ENCODE data around the gene SRRM5. TPM values are rescaled to one million over a fixed set of nuclear protein-coding genes. Genes with fewer than 3 reads are reported as not detected.

Gene SRRM5, protein sequence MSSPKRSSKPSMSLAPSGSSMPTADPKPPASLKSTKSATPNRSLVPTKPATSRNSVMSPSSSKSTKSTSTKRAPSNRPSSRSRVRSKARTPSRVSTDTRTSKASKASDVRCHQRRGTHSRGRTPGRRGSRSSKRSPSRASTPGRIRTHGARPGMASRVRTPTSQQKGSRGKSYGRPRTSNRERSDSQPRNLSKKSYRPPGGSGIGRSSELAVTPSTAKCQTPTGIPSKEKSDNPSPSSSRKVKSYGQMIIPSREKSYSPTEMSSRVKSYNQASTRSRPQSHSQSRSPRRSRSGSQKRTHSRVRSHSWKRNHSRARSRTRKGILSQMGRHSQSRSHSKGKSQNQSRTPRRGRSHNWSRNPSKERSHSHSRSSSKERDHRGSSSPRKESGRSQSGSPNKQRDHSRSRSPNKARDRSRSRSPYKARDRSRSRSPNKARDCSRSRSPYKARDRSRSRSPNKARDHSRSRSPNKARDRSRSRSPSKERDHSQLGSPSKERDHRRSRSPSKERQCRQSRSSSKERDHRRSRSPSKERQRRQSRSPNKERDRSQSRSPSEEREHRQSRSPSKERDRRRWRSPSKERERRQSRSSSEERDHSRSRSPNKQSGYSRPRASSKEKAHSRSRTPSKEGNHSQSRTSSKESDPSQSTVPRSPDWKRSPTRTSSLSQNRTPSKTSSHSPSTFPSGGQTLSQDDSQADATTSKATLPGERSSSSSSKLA
- total RNA-seq, result under 1 TPM; 0.08 to 0.40 TPM

DNA sequence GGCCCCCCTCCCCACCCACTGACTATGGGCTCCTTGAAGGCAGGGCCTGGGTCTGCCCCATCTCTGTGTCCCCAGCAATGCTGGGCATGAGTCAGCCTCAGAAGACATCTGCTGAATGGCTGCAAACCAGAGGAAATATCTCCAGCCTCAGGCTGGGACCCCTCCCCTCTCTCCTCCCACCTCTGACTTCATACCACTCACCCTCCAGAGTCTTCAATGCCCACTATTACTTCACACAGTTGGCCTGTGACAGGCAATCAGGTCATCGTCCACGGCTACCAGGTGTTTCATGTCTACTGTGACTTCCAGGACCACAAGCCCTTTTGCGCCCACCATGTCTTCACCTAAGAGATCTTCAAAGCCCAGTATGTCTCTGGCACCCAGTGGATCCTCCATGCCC lies at the start of gene SRRM5:
SRRM5 (plus strand) TSS at position 301 of the 400 bp plus-strand sequence; CDS start at position 335, 34 bp downstream.
- POLR2A ChIA-PET, result no interaction called here
- CTCF ChIA-PET, result no interaction called here

DNA sequence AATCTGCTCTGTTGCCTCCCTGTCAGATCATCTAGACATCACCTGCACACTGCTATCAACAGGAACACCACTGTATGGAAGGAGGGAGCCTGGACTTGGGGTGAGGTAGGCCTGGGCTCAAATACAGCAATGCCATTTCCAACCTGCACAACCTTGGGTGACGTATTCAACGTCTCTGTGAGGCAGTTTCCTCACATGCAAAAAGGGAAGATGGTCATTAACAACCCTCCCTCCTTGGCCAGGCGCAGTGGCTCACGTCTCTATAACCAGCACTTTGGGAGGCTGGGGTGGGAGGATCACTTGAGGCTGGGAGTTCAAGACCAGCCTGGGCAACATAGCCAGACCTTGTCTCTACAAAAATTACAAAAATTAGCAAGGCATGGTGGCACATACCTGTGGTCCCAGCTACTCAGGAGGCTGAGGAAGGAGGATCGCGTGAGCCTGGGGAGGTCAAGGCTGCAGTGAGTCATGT lies 49.6 kb upstream of the SRRM5 start:
- ChIA-PET CTCF (interaction anchor here (1.9 kb wide), 1 partner anchor 33 kb away, joined by 8 read pairs; the partner anchor contains the start of gene IRGQ), POLR2A (interaction anchor here (0.6 kb wide), 1 partner anchor 58 kb away, joined by 4 read pairs; no protein-coding TSS in a partner anchor)

DNA sequence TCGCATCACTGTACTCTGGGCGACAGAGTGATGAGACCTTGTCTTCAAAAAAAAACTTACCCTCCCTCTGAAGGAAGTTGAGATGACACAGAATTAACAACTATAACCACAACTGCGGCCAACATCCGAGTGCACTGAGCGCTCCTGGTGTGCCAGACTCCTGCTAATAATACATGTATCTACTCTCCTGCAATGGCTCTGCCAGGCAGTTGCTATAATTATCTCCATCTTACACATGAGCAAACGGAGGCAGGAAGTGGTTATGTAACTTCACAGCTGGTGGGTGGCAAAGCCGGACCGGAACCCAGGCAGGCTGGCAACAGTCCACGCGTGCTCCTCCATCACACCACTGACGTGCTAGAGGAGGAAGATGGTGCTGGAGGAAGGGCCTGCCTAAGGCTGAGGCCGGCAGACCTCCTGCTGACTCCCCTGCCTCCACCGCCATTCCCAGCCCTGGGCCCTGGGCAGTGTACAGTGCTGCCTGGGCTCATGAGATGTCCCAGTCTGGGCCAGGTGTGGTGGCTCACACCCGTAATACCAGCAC lies 49.1 kb upstream of the SRRM5 start:
- ChIA-PET POLR2A (interaction anchor here (0.6 kb wide), 1 partner anchor 59 kb away, joined by 4 read pairs; no protein-coding TSS in a partner anchor), CTCF (interaction anchor here (1.9 kb wide), 1 partner anchor 32 kb away, joined by 8 read pairs; the partner anchor contains the start of gene IRGQ)

DNA sequence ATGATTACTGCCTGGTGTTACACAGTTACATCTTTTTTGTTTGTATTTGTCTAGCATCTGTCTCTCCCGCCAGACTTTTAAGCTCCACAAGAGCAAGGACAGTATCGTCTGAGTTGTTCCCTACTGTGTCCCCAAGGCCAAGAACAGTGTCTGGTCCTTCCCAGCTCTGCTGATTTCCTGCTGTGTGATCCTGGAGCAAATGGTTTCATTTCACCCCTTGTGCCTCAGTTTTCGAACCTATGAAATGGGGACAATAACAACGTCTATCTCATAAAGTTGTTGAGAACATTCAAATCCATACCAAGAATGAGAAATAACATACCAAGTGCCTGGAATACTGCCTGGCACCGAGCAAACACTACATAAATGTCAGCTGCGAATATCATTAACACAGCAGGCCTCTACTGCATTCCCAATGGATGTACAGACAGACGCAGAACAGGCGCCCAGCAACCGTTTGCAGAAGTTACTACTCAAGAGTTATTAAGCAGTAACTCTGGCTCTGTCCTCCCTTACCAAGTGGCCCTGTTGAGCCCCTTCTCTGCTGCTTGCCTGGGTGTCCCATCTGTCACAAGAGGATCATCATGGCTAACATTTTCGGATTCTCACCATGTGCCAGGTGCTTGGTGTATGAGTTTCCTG lies 48.0 kb upstream of the SRRM5 start:
- CTCF ChIA-PET, result interaction anchor here (0.9 to 2.7 kb wide), 2 partner anchors 8 to 31 kb away, joined by 3 to 10 read pairs; no protein-coding TSS in a partner anchor
- POLR2A ChIA-PET, result interaction anchor here (0.8 kb wide), 1 partner anchor 11 kb away, joined by 3 read pairs; the partner anchor contains the start of genes PINLYP and XRCC1

DNA sequence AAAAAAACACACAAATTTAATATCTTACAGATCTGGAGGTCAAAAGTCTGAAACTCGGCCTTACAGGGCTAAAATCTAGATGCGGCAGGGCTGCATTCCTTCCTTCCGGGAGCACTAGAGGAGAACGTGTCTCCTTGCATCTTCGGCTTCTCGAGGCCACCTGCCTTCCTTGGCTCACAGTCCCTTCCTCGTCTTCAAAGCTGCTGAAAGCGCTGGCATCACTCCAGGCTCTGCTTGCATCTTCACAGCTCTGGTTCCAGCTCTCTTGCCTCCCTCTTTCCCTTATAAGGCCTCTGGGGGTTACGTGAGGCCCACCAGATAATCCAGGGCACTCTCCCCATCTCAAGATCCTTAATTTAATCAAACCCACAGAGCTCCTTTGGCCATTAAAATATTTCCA lies 47.1 kb upstream of the SRRM5 start:
- ChIA-PET POLR2A (no interaction called here), CTCF (interaction anchor here (0.6 to 2.7 kb wide), 2 partner anchors 9 to 44 kb away, joined by 3 to 10 read pairs; no protein-coding TSS in a partner anchor)

DNA sequence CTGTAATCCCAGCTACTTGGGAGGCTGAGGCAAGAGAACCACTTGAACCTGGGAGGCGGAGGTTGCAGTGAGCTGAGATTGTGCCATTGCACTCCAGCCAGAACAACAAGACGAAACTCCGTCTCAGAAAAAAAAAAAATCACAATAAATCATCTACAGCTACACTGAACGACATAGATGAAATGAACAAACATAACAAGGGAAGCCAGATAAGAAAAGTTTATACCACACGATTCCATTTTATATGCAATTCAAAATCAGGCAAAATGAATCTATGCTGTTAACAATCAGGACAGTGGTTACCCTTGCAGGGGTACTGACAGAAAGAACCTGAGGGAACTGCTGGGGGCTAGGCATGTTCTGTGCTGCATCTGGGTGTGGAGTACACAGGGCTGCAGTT lies 42.2 kb upstream of the SRRM5 start:
- ChIA-PET CTCF (interaction anchor here (1.1 to 1.3 kb wide), 2 partner anchors 14 to 25 kb away, joined by 3 read pairs; no protein-coding TSS in a partner anchor), POLR2A (no interaction called here)

DNA sequence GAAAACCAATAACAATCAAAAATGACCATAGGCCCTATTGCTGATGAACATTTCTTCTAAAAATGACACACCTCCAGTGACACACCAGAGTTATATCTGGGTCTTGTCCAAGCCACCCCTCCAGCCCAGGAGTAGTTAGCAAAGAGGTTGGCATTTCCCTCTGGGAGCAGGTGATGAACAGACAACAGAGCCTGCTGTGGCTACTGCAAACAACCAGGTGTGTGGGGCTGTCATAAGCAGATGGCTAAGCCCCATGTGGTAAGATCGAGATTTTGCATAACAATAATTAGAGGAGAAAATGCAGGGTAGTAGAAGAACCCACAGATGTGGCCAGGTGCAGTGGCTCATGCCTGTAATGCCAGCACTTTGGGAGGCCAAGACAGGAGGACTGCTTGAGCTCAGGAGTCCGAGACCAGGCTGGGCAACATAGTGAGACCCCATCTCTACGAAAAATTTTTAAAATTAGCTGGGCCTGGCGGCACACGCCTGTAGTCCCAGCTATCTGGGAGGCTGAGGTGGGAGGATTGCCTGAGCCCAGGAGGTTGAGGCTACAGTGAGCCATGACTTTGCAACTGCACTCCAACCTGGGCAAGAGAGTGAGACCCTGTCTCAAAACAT lies 41.6 kb upstream of the SRRM5 start:
- CTCF ChIA-PET, result interaction anchor here (0.8 to 1.5 kb wide), 3 partner anchors 15 to 24 kb away, joined by 3 to 5 read pairs (median 3); no protein-coding TSS in a partner anchor

DNA sequence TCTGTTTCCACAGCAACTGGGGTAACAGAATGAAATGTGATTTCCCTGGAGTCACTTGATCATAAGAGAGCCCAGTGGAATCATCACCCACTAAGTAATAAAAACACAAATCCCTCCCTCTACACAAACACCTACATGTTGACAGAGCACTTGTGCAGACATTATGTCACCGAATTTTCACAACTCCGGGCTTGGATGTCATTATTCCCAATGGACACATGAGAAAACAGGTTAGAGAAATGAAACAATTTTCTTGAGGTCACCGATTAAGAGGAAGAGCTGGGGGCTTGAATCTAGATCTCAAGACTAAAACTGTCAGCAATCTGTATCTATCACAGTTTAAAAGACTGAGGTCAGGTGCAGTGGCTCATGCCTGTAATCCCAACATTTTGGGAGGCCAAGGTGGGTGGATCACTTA lies 39.7 kb upstream of the SRRM5 start:
- POLR2A ChIA-PET, result no interaction called here

More for the DNA sequence above, 41.6 kb upstream of the SRRM5 start:
- POLR2A ChIA-PET, result interaction anchor here (0.6 kb wide), 1 partner anchor 42 kb away, joined by 3 read pairs; no protein-coding TSS in a partner anchor

DNA sequence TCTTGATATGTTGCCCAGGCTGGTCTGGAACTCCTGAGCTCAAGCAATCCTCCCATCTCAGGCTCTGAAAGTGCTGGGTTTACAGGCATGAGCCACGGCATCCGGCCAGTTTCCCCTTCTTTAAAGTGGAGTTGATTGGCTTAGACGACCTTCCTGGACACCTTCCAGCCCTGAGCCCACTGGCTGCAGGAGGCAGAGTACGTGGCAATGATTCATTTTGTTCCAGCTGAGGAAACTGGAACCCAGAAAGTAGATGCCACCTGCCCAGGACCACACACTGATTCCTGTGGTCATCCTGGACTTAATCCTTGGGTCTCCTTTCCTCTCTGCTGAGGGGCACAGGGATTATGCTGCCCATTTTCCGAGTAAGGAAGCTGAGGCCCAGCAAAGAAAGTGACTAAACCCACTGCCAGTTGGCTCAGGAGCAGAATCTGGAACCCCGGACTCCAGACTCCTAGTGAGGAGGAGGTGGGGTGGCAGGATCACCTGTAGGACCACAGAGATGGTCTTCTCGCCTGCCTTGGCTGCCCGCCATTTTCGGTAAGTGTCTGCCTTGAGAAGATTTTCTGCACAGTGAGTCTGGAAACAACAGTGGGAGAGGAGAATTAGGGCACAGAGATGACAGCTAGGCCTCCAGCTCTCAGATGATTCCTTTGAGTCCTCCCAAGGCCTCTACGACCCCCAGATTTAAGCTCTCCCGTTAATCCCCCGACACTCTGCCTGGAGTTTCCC lies 37.3 kb upstream of the SRRM5 start:
- CTCF ChIA-PET, result interaction anchor here (0.6 to 2.3 kb wide), 3 partner anchors 14 to 47 kb away, joined by 3 to 12 read pairs (median 3); no protein-coding TSS in a partner anchor
- POLR2A ChIA-PET, result interaction anchor here (0.9 to 1.1 kb wide), 4 partner anchors 11 to 23 kb away, joined by 3 to 5 read pairs (median 3); partner anchors contain the start of gene IRGQ

More for the DNA sequence above, 39.7 kb upstream of the SRRM5 start:
- CTCF ChIA-PET, result interaction anchor here (1.6 kb wide), 1 partner anchor 125 kb away, joined by 4 read pairs; no protein-coding TSS in a partner anchor

DNA sequence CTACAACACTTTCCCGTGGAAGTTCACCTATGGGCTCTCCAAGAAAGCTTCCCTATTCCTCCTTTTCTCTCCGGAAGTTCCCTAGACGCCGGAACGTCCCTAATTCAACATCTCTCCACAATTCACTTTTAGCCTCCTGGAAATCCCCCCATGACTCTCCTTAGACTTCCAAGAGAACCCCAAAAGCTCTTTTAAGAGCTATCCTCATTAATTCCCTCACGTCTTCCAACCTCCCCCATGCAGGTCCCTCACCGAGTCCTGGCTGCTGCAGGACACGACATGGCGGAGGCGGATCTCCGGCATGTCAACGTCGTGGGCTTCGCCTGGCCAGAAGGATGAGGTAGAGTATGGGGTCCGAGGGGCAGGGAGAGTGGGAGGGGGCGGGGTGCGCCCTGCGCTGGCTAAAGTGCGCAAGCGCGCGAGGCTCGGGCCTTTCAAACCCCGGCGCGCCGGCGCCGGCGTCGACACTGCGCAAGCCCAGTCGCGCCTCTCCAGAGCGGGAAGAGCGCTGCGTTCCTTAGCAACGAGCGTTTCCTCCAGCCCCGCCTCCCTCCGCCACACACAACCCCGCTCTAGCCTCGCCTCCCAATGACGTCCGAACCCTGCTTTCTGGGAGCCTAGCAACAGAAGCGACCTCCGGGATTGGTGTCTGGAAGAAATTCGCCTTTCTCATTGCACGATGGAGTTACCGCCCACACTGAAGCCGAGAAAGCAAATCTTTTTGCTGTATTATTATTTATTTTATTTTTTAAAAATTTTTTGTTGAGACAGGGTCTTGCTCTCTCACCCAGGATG lies 36.5 kb upstream of the SRRM5 start, which contains the start of the genes PINLYP and XRCC1:
PINLYP (plus strand) TSS at position 646 of the 795 bp plus-strand sequence. CDS start 1,391 bp downstream, outside the sequence.
XRCC1 (minus strand) TSS at position 372 of the 795 bp plus-strand sequence; CDS start at position 303, 69 bp downstream.
- ChIA-PET CTCF (interaction anchor here (0.9 to 2.3 kb wide), 2 partner anchors 14 to 19 kb away, joined by 3 to 12 read pairs; no protein-coding TSS in a partner anchor), POLR2A (interaction anchor here (1.0 to 1.1 kb wide), 3 partner anchors 12 to 22 kb away, joined by 3 to 5 read pairs (median 3); partner anchors contain the start of gene IRGQ)

DNA sequence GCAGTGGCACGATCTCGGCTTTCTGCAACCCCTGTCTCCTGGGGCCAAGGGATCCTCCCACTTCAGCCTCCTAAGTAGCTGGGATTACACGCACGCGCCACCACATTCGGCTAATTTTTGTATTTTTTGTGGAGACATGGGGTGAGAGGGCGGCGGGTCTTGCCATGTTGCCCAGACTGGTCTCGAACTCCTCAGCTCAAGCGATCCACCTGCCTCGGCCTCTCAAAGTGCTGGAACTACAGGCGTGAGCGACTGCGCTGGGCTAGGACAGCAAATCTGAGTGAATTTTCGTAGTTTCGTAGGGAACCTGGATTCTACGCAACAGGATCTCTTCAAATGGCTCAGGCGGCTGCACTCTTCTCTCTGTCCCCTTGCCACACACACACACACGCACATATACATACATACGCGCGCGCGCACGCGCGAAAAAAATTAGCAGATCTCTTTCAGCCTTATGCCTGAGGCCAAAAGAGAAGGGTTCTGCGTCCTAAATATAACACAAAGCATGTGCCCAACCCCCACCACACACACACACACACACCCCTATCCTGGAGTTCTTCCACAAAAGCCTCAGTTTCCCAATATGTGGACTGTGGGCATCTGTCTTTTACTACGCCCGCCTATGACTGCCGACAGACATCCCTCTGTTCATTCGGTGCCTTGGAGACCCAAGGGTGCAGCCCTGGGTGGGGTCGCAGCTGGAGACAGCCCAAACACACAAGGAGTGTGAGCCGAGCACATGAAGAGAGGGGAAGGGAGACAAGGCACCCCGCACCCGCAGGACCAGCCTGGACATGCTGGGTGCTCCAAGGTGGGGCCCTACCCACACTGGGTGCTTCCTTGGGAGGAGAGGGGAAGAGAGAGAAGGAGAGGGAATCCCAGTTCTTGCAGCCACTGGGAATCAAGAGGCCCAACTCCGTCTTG lies 35.7 kb upstream of the SRRM5 start:
- ChIA-PET CTCF (interaction anchor here (4.2 kb wide), 1 partner anchor 19 kb away, joined by 18 read pairs; the partner anchor contains the start of genes IRGQ and ZNF576), POLR2A (no interaction called here)

DNA sequence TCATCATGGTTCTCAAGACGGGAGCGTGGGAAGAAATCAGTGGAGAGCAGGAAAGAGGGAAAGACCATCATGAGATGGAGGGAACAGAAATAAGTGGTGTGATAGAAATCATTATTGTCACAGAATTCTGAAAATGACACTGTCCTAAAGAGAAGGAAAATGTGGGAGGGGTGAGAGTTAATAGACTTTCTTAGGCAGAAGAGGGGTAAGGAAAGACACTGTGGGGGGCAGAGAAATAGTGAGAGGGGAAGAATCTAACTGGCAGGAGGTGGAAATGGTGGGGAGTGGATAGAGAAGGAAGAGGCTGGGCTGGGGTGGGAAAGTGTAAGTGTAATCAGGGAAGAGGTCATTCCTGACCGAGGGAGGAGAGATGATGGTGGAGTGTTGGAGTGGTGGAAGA lies 33.1 kb upstream of the SRRM5 start:
- POLR2A ChIA-PET, result interaction anchor here (0.6 kb wide), 1 partner anchor 26 kb away, joined by 4 read pairs; no protein-coding TSS in a partner anchor
- CTCF ChIA-PET, result interaction anchor here (1.2 to 4.2 kb wide), 3 partner anchors 10 to 50 kb away, joined by 3 to 18 read pairs (median 4); partner anchors contain the start of genes IRGQ and ZNF576

DNA sequence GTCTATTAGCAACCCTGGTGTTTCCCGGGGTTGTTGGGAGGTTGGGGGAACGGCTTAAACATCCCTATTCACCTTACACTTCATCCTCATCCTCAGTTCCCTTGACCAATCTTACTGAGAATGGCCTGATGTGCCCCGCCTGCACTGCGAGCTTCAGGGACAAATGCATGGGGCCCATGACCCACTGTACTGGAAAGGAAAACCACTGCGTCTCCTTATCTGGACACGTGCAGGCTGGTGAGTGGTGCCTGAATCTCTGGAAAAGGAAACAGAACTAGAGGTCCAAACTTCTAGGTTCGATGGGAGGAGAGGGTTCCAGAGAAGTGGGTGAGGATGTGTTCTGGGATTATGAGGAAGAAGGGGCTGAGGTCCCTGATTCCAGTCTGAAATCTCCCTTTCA lies 30.4 kb upstream of the SRRM5 start:
- ChIA-PET CTCF (interaction anchor here (1.7 to 3.9 kb wide), 2 partner anchors 14 to 25 kb away, joined by 4 to 22 read pairs; partner anchors contain the start of genes IRGQ and ZNF576), POLR2A (interaction anchor here (3.9 kb wide), 1 partner anchor 13 kb away, joined by 18 read pairs; the partner anchor contains the start of genes IRGQ and ZNF576)

DNA sequence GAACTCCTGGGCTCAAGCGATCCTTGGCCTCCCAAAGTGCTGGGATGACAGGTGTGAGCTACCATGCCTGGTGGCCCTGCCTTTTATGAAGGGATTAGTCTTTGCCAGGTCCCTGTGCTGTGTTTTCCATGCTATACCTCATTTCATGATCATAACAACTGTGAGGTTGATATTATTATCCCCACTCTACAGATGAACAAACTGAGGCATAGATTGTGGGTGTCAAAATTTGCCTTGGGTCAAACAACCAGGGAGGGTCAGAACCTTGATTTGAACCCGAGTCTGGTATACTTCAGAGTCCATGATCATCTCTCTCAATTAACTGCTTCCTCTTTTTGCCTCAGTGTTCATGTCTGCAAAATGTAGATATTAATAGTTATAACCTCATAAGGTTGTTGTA lies 29.4 kb upstream of the SRRM5 start:
- CTCF ChIA-PET, result interaction anchor here (3.9 kb wide), 1 partner anchor 13 kb away, joined by 22 read pairs; the partner anchor contains the start of genes IRGQ and ZNF576
- POLR2A ChIA-PET, result interaction anchor here (3.9 kb wide), 1 partner anchor 12 kb away, joined by 18 read pairs; the partner anchor contains the start of genes IRGQ and ZNF576
